ENCODE data around the gene IGSF1.
A peak's percentile ranks its signal among the peaks of the same experiment; 100 is the strongest.
"Not testable (repeated sequence)": the region's sequence is repeated elsewhere in the genome, so short reads cannot be mapped to it uniquely, and the experiment has no call there.

Gene IGSF1

GRCh38 chrX:131271826-131272225, 17.3 kb downstream of the IGSF1 start:
- no peak for DNase-seq (ENCODE audit: low read depth in 2 of 2)

DNA sequence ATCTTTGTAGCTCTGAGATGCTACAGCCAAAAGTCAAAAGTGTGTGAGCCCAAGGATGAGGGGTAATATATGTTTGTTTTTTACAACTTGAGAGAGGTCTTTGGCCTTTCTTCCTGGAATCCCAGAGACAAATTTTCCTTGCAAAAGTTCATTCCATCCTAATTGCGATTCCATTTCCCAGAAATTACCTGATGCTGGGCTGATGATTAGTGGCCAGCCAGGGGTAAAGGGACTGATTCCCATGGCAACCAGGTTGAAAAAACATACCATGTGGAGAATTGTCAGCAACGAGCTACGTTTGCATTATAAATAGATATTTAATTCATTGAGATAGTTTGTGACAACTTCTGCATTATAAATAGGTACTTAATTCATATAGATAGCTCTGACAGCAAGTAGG, 17.8 kb downstream of the IGSF1 start:
- no peak for DNase-seq (ENCODE audit: low read depth in 2 of 2)

DNA sequence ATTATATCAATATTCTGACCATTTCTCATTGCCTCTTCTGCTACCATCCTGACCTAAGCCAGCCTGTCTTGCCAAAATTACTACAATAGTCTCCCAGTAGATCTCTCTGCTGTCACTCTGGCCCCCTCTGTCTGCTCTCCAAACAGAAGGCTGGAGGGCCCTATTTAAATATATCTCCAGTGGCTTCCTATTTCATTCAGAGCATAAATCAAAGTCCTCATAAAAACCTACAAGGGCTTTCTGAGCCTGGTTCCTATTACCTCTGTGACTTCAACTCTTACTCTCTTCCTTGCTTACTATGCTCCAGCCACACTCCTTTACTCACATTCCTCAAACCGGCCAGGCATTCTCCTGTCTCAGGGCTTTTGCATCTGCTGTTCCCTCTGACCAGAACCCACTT, 19.0 kb downstream of the IGSF1 start:
- no peak for DNase-seq (ENCODE audit: low read depth in 2 of 2)

- no peak for DNase-seq (ENCODE audit: low read depth in 2 of 2)
Measured at GRCh38 chrX:131264665-131265064, 24.4 kb downstream of the IGSF1 start.

GRCh38 chrX:131264053-131264452, 25.1 kb downstream of the IGSF1 start:
- DNase-seq (ENCODE audit: low read depth in 2 of 2) = no peak

DNA sequence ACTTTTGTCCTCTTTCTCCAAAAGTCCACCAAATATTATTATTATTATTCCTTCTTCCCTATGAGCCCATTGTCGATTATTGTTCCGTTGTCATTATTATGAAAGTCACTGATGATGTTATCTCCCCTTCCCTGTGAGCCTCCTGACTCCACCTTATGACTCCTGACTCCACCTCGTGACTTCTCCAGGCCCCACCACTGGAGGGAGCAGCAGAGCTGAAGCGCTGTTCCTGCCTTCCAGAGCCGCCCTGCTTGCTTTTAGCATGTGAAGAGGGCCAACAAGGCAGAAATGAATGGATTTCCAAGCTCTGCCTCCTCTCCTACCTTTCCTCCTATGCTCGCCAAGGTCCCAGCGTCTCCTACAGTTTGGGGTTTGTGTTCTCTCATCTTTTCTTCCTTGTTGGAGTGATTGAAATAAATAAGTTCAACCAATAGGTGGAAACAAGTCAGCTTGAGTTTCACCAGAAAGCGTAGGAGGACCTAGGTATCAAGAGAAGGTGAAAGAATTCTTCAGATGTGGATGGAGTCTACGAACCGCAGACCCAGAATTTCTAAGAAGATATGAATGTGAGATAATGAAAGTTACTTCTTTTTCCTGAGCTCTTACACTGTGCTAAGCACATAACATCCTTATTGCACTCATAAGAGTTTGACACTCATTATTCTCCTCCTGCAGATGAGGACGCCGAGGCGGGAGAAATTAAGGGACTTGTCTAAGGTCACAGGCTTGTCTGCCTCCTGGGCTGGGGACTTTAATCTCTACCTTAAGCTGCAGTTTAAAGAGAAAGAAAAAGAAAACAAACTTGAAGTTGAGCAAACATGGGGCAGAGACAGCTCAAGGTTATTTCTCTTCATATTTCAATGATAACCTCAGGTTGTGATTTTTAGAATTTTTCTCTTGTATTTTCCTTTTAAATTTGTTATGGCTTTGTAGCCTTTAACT, 26.1 kb downstream of the IGSF1 start:
- peak in 1 of 2 donors; percentile 1 for DNase-seq (ENCODE audit: low read depth in 2 of 2)

DNA sequence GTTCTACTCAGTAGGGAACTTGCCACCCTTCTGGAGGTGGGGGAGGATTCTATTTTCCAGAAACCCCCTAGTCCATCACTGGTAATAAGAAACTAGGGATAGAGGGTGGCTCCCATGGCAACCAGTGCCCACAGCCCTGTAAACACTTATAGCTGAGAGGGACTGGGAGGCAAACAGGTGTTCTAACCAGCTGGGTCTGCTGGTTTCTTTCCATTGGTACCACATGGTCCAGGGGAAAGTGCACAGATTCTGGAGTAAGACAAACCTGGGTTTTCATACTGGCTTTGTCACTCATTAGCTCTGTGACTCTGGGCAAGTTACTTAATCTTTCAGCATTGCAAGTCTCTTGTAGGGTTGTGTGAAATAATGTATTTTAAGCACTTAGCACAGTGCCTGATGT, 26.9 kb downstream of the IGSF1 start:
- no peak for DNase-seq (ENCODE audit: low read depth in 2 of 2)

- no peak for DNase-seq (ENCODE audit: low read depth in 2 of 2)
Measured at GRCh38 chrX:131257367-131257766, 31.7 kb downstream of the IGSF1 start.

DNA sequence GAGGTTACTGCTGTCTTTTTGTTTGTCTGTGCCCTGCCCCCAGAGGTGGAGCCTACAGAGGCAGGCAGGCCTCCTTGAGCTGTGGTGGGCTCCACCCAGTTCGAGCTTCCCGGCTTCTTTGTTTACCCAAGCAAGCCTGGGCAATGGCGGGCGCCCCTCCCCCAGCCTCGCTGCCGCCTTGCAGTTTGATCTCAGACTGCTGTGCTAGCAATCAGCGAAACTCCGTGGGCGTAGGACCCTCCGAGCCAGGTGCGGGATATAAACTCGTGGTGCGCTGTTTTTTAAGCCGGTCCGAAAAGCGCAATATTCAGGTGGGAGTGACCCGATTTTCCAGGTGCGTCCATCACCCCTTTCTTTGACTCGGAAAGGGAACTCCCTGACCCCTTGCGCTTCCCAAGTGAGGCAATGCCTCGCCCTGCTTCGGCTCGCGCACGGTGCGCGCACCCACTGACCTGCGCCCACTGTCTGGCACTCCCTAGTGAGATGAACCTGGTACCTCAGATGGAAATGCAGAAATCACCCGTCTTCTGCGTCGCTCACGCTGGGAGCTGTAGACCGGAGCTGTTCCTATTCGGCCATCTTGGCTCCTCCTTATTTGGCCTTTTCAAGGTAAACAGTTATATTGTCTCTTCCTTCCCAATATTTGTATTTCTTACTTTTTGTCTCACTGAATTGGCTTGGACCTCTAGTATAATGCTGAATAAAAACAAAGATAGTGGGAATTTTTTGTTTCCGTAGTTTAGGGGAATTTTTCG, 37.9 kb downstream of the IGSF1 start:
- DNase-seq (ENCODE audit: low read depth in 2 of 2) = not testable (repeated sequence)

DNA sequence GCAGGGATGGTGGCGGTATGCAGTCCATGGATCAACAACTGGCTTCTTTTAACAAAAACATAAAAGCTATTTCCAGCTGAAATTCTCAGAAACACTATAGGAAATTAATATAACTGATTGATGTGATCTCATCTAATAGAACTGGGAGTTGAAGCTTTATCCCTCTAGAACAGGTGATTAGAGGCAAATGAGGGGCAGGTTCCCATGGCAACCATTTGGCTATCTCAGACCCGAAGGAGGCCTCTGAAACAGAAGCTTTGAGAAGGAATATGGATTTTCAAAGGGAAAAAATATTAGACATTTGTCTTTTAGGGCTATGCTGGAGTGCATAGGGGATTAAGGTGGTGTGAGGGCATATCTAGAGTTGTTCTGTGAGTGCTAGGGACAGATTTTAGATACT, 50.0 kb downstream of the IGSF1 start:
- DNase-seq (ENCODE audit: low read depth in 2 of 2) = no peak

- no peak for DNase-seq (ENCODE audit: low read depth in 2 of 2)
Measured at GRCh38 chrX:131237363-131237762, 51.7 kb downstream of the IGSF1 start.

DNA sequence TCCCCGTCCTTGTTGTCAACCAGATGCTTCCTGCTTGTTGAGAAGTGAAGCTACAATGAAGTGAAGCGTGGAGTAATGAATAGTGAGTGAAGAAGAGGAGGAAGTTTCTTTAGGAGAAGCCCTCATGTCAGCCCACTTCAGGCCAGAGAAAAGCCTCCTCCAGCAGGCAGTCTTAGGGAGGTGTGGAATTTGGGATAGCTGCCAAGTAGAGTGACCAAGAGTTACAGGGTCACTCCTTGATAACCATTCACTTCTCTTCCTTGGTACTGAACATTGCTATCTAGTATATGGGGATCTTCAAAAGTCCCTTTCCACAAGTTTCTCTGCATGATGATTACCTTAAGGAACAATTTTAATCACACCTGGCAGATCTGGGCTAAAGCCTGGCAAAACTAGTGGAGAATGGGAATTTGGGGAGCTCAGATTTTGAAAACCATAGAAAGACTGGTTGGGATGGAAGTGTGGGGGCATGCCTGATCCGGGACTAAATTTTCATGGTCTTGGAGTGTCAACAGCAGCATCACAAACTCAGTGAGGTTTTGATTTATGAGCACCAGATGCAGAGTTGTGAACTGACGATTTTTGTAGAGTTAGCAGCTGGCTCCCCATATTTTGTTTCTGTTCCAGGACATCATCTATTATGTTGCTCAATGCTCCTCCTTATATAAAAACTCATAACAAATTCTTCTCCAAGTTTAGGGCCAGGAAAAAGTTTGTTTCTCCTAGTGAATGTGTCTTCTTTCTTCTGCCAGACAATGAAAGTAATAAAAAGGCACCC, 53.1 kb downstream of the IGSF1 start:
- no peak for DNase-seq (ENCODE audit: low read depth in 2 of 2)

DNA sequence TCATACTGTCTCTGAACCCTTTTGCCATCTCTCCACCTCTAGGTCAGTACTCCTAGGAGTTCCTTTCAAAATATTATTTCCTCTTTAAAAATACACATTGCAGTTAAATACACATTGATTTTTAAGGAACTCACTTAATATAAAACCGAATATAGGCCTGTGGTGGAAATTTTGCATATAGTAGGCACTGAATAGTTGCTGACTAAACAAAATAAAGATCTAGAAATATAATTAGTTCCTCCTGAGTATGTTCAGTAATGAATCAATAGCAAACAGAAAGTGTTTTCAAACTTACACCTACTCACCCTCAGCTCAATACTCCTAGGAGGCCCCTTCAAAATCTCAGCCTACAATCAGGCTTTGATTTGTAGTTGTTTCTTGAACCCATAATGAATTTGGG, 61.5 kb downstream of the IGSF1 start:
- no peak for DNase-seq (ENCODE audit: low read depth in 2 of 2)

GRCh38 chrX:131226591-131226990, 62.5 kb downstream of the IGSF1 start:
- no peak for DNase-seq (ENCODE audit: low read depth in 2 of 2)

- DNase-seq (ENCODE audit: low read depth in 2 of 2) = no peak
Measured at GRCh38 chrX:131225078-131225477, 64.0 kb downstream of the IGSF1 start.

Data from stimulated activated CD8-positive, alpha-beta memory T cell treated with anti-CD3 and anti-CD28 coated beads, Interleukin-15, amount 100 ng/mL, for 48 hours (primary cell).